HEK293 (cell line): Measurements from ENCODE around the gene SETD3.

Experiments used
- ZBTB20 ChIP-seq: fragments of 450-650 bp; formaldehyde crosslinking; IDR thresholded peaks from 2 replicates; pipeline ENCODE4 v1.5.1; 2016; ENCODE audit warnings: missing biosample characterization, missing genetic modification characterization
- ZNF23 ChIP-seq: fragments of 450-650 bp; formaldehyde crosslinking; IDR thresholded peaks from 2 replicates; pipeline ENCODE4 v1.5.1; 2016; ENCODE audit warnings: missing biosample characterization, missing genetic modification characterization, borderline replicate concordance
- TF ChIP-seq, protein P1 (sequence below): fragments of 450-650 bp; formaldehyde crosslinking; IDR thresholded peaks from 2 replicates; pipeline ENCODE4 v1.5.1; 2017; ENCODE audit warnings: missing biosample characterization, missing genetic modification characterization

DNA sequence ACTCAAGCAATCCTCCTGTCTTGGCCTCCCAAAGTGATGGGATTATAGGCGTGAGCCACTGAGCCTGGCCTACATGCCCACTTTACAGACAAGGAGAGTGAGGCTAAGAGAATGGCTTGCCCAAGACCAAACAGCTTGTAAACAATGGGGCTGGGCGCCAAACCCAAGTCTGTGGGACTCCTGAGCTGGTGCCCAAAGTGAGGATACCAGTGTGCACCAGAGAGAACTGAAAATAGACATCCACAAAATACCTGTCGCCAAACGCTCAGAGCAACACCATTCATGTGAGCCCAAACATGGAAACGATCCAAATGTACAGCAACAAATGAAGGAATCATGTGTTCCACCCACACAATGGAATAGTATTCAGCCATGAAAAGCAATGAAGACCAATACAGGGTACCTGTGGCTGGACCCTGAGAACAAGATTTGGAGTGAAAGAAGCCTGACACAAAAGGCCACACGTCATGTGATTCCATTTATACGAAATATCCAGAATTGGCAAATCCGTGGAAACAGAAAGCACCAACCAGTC is 38.8 kb upstream of the SETD3 start:
- no peak for TF ChIP-seq ZBTB20 (tag by site-specific recombination)
- TF ChIP-seq ZNF23 (tag by site-specific recombination): no peak
- TF ChIP-seq, protein P1, sequence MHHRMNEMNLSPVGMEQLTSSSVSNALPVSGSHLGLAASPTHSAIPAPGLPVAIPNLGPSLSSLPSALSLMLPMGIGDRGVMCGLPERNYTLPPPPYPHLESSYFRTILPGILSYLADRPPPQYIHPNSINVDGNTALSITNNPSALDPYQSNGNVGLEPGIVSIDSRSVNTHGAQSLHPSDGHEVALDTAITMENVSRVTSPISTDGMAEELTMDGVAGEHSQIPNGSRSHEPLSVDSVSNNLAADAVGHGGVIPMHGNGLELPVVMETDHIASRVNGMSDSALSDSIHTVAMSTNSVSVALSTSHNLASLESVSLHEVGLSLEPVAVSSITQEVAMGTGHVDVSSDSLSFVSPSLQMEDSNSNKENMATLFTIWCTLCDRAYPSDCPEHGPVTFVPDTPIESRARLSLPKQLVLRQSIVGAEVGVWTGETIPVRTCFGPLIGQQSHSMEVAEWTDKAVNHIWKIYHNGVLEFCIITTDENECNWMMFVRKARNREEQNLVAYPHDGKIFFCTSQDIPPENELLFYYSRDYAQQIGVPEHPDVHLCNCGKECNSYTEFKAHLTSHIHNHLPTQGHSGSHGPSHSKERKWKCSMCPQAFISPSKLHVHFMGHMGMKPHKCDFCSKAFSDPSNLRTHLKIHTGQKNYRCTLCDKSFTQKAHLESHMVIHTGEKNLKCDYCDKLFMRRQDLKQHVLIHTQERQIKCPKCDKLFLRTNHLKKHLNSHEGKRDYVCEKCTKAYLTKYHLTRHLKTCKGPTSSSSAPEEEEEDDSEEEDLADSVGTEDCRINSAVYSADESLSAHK: no peak
